HEK293 (cell line): ENCODE measurements around the gene PPIL4.
A peak's percentile ranks its signal among the peaks of the same experiment; 100 is the strongest.

ENCODE experiments used
- CTCF ChIA-PET: fragments of 350-600 bp; formaldehyde crosslinking; extraction: SDS; loops from one replicate; lab custom pipeline; 2021; ENCODE audit warnings: antibody characterized with exemption; lab: Yijun Ruan, JAX
- POLR2A ChIA-PET: fragments of 300-600 bp; formaldehyde crosslinking; extraction: SDS; loops from one replicate; lab custom pipeline; 2020; ENCODE audit warnings: antibody characterized with exemption, inconsistent platforms; lab: Yijun Ruan, JAX
- H3K27ac ChIP-seq: fragments of 200-500 bp; sonication (Bioruptor generic); 2 replicates; pipeline ENCODE4 v1.5.1; 2014; ENCODE audit warnings: low read depth, low read length, control low read depth, inconsistent platforms; ENCODE audit errors: extremely low read depth
- H3K36me3 ChIP-seq, 2 experiments: fragments of 200-500 bp in 1 of 2; sonication (Bioruptor generic) in 1 of 2; 1 replicate in 1 of 2; 2 replicates in 1 of 2; pipeline ENCODE4 v1.5.1; 2014 to 2017; ENCODE audit warnings: inconsistent platforms in 2 of 2, low read length in 2 of 2; ENCODE audit not compliant: control insufficient read depth in 2 of 2, insufficient read depth in 1 of 2
- H3K4me1 ChIP-seq: fragments of 200-500 bp; sonication (Bioruptor generic); 2 replicates; pipeline ENCODE4 v1.5.1; 2014; ENCODE audit warnings: mild to moderate bottlenecking, low read length, inconsistent platforms; ENCODE audit not compliant: control insufficient read depth, insufficient read depth
- H3K4me3 ChIP-seq: 2 replicates; pipeline ENCODE4 v1.5.1; 2011; ENCODE audit warnings: low read depth, mild to moderate bottlenecking, control low read depth, low read length, moderate library complexity
- H3K9me3 ChIP-seq: fragments of 200-500 bp; sonication (Bioruptor generic); 2 replicates; pipeline ENCODE4 v1.5.1; 2014; ENCODE audit warnings: low read depth, low read length, inconsistent platforms; ENCODE audit not compliant: control insufficient read depth, insufficient read depth
- CTCF ChIP-seq: fragments of 450-650 bp; formaldehyde crosslinking; IDR thresholded peaks from 2 replicates; pipeline ENCODE4 v1.5.1; 2016; ENCODE audit warnings: missing biosample characterization, missing genetic modification characterization
- GFI1B ChIP-seq: fragments of 450-650 bp; formaldehyde crosslinking; IDR thresholded peaks from 2 replicates; pipeline ENCODE4 v1.5.1; 2016; ENCODE audit warnings: missing biosample characterization, missing genetic modification characterization
- HIC1 ChIP-seq: fragments of 450-650 bp; formaldehyde crosslinking; IDR thresholded peaks from 2 replicates; pipeline ENCODE4 v1.5.1; 2016; ENCODE audit warnings: missing biosample characterization, missing genetic modification characterization
- WT1 ChIP-seq: fragments of 450-650 bp; formaldehyde crosslinking; IDR thresholded peaks from 2 replicates; pipeline ENCODE4 v1.5.1; 2016; ENCODE audit warnings: missing biosample characterization, missing genetic modification characterization
- ZBTB11 ChIP-seq: fragments of 450-650 bp; formaldehyde crosslinking; conservative IDR thresholded peaks from 2 replicates; pipeline ENCODE4 v1.5.1; 2016; ENCODE audit warnings: low read depth, missing biosample characterization, missing genetic modification characterization
- ZBTB44 ChIP-seq: fragments of 450-650 bp; IDR thresholded peaks from 2 replicates; pipeline ENCODE4 v1.5.1; 2018; ENCODE audit warnings: missing biosample characterization, mild to moderate bottlenecking, missing genetic modification characterization
- ZNF132 ChIP-seq: fragments of 450-650 bp; formaldehyde crosslinking; IDR thresholded peaks from 2 replicates; pipeline ENCODE4 v1.5.1; 2017; ENCODE audit warnings: missing biosample characterization, missing genetic modification characterization, borderline replicate concordance
- ZNF133 ChIP-seq: fragments of 450-650 bp; formaldehyde crosslinking; IDR thresholded peaks from 2 replicates; pipeline ENCODE4 v1.5.1; 2016; ENCODE audit warnings: missing biosample characterization, missing genetic modification characterization
- ZNF157 ChIP-seq: fragments of 450-650 bp; formaldehyde crosslinking; IDR thresholded peaks from 2 replicates; pipeline ENCODE4 v1.5.1; 2016; ENCODE audit warnings: missing biosample characterization, missing genetic modification characterization
- ZNF174 ChIP-seq: fragments of 450-650 bp; formaldehyde crosslinking; IDR thresholded peaks from 2 replicates; pipeline ENCODE4 v1.5.0; 2017; ENCODE audit warnings: missing biosample characterization, mild to moderate bottlenecking, missing genetic modification characterization
- ZNF223 ChIP-seq: fragments of 450-650 bp; formaldehyde crosslinking; IDR thresholded peaks from 2 replicates; pipeline ENCODE4 v1.5.1; 2016; ENCODE audit warnings: missing biosample characterization, missing genetic modification characterization
- ZNF280C ChIP-seq: fragments of 450-650 bp; formaldehyde crosslinking; IDR thresholded peaks from 2 replicates; pipeline ENCODE4 v1.5.1; 2016; ENCODE audit warnings: missing biosample characterization, missing genetic modification characterization
- ZNF530 ChIP-seq: fragments of 450-650 bp; formaldehyde crosslinking; IDR thresholded peaks from 2 replicates; pipeline ENCODE4 v1.5.1; 2016; ENCODE audit warnings: low read depth, missing biosample characterization, missing genetic modification characterization
- ZNF544 ChIP-seq: fragments of 450-650 bp; formaldehyde crosslinking; IDR thresholded peaks from 2 replicates; pipeline ENCODE4 v1.5.0; 2017; ENCODE audit warnings: missing biosample characterization, missing genetic modification characterization
- ZNF571 ChIP-seq: fragments of 450-650 bp; formaldehyde crosslinking; IDR thresholded peaks from 2 replicates; pipeline ENCODE4 v1.5.0; 2017; ENCODE audit warnings: missing biosample characterization, missing genetic modification characterization
- ZNF600 ChIP-seq: fragments of 450-650 bp; formaldehyde crosslinking; IDR thresholded peaks from 2 replicates; pipeline ENCODE4 v1.5.1; 2016; ENCODE audit warnings: missing biosample characterization, missing genetic modification characterization
- ZNF664 ChIP-seq: fragments of 450-650 bp; formaldehyde crosslinking; IDR thresholded peaks from 2 replicates; pipeline ENCODE4 v1.5.1; 2016; ENCODE audit warnings: missing biosample characterization, missing genetic modification characterization
- ZNF776 ChIP-seq: fragments of 450-650 bp; formaldehyde crosslinking; IDR thresholded peaks from 2 replicates; pipeline ENCODE4 v1.5.0; 2017; ENCODE audit warnings: missing biosample characterization, missing genetic modification characterization, borderline replicate concordance
- ZNF830 ChIP-seq: fragments of 450-650 bp; IDR thresholded peaks from 2 replicates; pipeline ENCODE4 v1.5.0; 2018; ENCODE audit warnings: missing biosample characterization, missing genetic modification characterization, low read depth, mild to moderate bottlenecking, moderate library complexity
- ZSCAN18 ChIP-seq: fragments of 450-650 bp; formaldehyde crosslinking; IDR thresholded peaks from 2 replicates; pipeline ENCODE4 v1.5.1; 2016; ENCODE audit warnings: missing biosample characterization, missing genetic modification characterization

The PPIL4 gene

GRCh38 chr6:149581349-149581748 lies 35.5 kb upstream of the PPIL4 start:
- no peak for TF ChIP-seq HIC1 (tag by site-specific recombination)
- peak; percentile 66 for TF ChIP-seq ZNF664
- TF ChIP-seq ZNF132 = no peak
- TF ChIP-seq ZBTB11 (tag by site-specific recombination) = no peak
- Histone ChIP-seq H3K4me3 (no peak overlapping the region), H3K36me3 (peaks cover 81 to 85% of the 10 kb centered on the region in 2 experiments), H3K4me1 (no peaks in the 10 kb centered on the region), H3K27ac (no peak overlapping the region), H3K9me3 (no peaks in the 10 kb centered on the region)
- POLR2A ChIA-PET = no interaction called here
- CTCF ChIA-PET = no interaction called here

- Histone ChIP-seq H3K4me1 (no peaks in the 10 kb centered on the region), H3K36me3 (peaks cover 79 to 85% of the 10 kb centered on the region in 2 experiments), H3K9me3 (no peaks in the 10 kb centered on the region), H3K27ac (no peak overlapping the region), H3K4me3 (no peak overlapping the region)
- POLR2A ChIA-PET = no interaction called here
- CTCF ChIA-PET = interaction anchor here (0.9 kb wide), 1 partner anchor 18 kb away, joined by 3 read pairs; no protein-coding TSS in a partner anchor
- TF ChIP-seq ZNF600 (tag by site-specific recombination) = no peak
- TF ChIP-seq ZNF544 = no peak
- no peak for TF ChIP-seq ZNF157 (tag by site-specific recombination)
- TF ChIP-seq WT1 (tag by site-specific recombination) = no peak
- no peak for TF ChIP-seq ZNF571
- no peak for TF ChIP-seq ZNF530
- TF ChIP-seq CTCF (tag by site-specific recombination) = no peak
- TF ChIP-seq ZNF174 (tag by site-specific recombination) = no peak
- TF ChIP-seq ZSCAN18 = no peak
- TF ChIP-seq ZNF223 (tag by site-specific recombination) = no peak
- TF ChIP-seq ZNF133 (tag by site-specific recombination) = no peak
- TF ChIP-seq ZNF830 (tag by site-specific recombination) = no peak
- TF ChIP-seq ZBTB44 (tag by site-specific recombination) = no peak
- TF ChIP-seq ZNF776 (tag by site-specific recombination) = no peak
- no peak for TF ChIP-seq GFI1B
- no peak for TF ChIP-seq ZNF280C (tag by site-specific recombination)
Measured at GRCh38 chr6:149580880-149581279, 35.0 kb upstream of the PPIL4 start.
